Measurements from ENCODE around the gene LITAF.

DNA sequence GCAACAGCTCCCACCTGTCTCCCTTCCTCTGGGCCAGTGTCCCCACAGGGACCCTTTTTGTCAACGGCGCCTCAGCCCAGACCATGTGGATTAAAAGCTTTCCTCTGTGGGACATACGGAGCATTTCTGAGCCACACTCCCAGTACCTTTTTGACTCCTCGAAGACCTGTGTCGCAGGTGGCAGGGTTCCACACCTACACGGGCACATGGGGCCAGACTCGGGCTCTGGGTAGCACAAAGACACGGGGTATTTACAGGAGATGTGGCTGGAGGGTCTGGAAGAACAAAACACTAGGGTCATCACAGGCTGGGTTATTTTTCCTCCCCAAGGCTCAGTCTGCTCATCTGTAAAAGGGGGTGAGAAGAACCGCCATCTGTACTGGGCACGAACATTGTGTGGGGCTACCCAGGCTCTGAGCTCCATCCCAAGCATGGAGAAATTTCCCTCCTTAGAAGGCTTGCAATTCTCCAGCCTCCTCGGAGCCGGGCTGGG is 49.0 kb upstream of the LITAF start:
- TF ChIP-seq ZNF747 (tag by site-specific recombination; IDR thresholded peaks at IDR 0.05): no peak
- TF ChIP-seq, protein P1, sequence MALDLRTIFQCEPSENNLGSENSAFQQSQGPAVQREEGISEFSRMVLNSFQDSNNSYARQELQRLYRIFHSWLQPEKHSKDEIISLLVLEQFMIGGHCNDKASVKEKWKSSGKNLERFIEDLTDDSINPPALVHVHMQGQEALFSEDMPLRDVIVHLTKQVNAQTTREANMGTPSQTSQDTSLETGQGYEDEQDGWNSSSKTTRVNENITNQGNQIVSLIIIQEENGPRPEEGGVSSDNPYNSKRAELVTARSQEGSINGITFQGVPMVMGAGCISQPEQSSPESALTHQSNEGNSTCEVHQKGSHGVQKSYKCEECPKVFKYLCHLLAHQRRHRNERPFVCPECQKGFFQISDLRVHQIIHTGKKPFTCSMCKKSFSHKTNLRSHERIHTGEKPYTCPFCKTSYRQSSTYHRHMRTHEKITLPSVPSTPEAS (tag by site-specific recombination; IDR thresholded peaks at IDR 0.05): no peak
- TF ChIP-seq, protein P2, sequence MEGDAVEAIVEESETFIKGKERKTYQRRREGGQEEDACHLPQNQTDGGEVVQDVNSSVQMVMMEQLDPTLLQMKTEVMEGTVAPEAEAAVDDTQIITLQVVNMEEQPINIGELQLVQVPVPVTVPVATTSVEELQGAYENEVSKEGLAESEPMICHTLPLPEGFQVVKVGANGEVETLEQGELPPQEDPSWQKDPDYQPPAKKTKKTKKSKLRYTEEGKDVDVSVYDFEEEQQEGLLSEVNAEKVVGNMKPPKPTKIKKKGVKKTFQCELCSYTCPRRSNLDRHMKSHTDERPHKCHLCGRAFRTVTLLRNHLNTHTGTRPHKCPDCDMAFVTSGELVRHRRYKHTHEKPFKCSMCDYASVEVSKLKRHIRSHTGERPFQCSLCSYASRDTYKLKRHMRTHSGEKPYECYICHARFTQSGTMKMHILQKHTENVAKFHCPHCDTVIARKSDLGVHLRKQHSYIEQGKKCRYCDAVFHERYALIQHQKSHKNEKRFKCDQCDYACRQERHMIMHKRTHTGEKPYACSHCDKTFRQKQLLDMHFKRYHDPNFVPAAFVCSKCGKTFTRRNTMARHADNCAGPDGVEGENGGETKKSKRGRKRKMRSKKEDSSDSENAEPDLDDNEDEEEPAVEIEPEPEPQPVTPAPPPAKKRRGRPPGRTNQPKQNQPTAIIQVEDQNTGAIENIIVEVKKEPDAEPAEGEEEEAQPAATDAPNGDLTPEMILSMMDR (tag by site-specific recombination; IDR thresholded peaks at IDR 0.05): no peak
- TF ChIP-seq, protein P3, sequence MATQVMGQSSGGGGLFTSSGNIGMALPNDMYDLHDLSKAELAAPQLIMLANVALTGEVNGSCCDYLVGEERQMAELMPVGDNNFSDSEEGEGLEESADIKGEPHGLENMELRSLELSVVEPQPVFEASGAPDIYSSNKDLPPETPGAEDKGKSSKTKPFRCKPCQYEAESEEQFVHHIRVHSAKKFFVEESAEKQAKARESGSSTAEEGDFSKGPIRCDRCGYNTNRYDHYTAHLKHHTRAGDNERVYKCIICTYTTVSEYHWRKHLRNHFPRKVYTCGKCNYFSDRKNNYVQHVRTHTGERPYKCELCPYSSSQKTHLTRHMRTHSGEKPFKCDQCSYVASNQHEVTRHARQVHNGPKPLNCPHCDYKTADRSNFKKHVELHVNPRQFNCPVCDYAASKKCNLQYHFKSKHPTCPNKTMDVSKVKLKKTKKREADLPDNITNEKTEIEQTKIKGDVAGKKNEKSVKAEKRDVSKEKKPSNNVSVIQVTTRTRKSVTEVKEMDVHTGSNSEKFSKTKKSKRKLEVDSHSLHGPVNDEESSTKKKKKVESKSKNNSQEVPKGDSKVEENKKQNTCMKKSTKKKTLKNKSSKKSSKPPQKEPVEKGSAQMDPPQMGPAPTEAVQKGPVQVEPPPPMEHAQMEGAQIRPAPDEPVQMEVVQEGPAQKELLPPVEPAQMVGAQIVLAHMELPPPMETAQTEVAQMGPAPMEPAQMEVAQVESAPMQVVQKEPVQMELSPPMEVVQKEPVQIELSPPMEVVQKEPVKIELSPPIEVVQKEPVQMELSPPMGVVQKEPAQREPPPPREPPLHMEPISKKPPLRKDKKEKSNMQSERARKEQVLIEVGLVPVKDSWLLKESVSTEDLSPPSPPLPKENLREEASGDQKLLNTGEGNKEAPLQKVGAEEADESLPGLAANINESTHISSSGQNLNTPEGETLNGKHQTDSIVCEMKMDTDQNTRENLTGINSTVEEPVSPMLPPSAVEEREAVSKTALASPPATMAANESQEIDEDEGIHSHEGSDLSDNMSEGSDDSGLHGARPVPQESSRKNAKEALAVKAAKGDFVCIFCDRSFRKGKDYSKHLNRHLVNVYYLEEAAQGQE (tag by site-specific recombination; IDR thresholded peaks at IDR 0.05): no peak
- TF ChIP-seq, protein P4, sequence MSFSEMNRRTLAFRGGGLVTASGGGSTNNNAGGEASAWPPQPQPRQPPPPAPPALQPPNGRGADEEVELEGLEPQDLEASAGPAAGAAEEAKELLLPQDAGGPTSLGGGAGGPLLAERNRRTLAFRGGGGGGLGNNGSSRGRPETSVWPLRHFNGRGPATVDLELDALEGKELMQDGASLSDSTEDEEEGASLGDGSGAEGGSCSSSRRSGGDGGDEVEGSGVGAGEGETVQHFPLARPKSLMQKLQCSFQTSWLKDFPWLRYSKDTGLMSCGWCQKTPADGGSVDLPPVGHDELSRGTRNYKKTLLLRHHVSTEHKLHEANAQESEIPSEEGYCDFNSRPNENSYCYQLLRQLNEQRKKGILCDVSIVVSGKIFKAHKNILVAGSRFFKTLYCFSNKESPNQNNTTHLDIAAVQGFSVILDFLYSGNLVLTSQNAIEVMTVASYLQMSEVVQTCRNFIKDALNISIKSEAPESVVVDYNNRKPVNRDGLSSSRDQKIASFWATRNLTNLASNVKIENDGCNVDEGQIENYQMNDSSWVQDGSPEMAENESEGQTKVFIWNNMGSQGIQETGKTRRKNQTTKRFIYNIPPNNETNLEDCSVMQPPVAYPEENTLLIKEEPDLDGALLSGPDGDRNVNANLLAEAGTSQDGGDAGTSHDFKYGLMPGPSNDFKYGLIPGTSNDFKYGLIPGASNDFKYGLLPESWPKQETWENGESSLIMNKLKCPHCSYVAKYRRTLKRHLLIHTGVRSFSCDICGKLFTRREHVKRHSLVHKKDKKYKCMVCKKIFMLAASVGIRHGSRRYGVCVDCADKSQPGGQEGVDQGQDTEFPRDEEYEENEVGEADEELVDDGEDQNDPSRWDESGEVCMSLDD (tag by site-specific recombination; IDR thresholded peaks at IDR 0.05): no peak
- no peak for TF ChIP-seq ZBTB21 (tag by site-specific recombination; IDR thresholded peaks at IDR 0.05)
